Measurements from ENCODE around the gene CHMP4B. TPM values are rescaled to one million over a fixed set of nuclear protein-coding genes. Genes with fewer than 3 reads are reported as not detected.
A peak's percentile ranks its signal among the peaks of the same experiment; 100 is the strongest.

Gene CHMP4B
- total and polyA plus RNA-seq, 4 donors = 91.6 to 162 (median 120) TPM

DNA sequence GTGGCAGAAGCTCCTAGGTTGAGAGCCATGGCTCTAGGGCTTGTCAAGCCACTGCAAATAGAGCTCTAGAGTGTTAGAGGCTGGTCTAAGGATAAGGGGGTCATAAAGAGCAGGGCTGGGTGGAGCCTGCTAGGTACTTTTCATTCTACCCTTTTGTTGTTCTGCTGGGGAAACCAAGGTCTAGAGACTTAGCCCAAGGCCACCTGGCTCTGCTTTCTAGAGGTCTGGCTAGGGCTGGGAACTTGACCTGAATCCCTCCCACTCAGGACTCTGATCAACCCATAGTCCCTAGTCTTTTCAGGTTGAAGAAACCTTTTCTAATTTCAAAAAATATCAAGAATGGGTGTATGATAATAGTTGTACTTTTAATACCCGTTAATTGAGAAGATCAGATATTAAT lies 13.7 kb downstream of the CHMP4B start:
- Histone ChIP-seq H3K9me3 (ENCODE audit: control insufficient read depth in 4 of 4, insufficient read depth in 3 of 4, low read length in 3 of 4) (no peaks in the 10 kb centered on the region), H3K9ac (ENCODE audit: insufficient read depth in 1 of 2, low read length in 2 of 2) (no peak overlapping the region), H3K4me1 (ENCODE audit: control insufficient read depth in 5 of 5, insufficient read depth in 5 of 5, low read length in 5 of 5) (peaks cover 22 to 45% (median 39%) of the 10 kb centered on the region in 5 donors), H3K27me3 (ENCODE audit: control insufficient read depth in 3 of 3, insufficient read depth in 3 of 3, low read length in 2 of 3) (no peaks in the 10 kb centered on the region), H3K27ac (ENCODE audit: low read depth in 1 of 2, low read length in 1 of 2) (no peak overlapping the region), H3K4me3 (no peak overlapping the region), H3K36me3 (ENCODE audit: control insufficient read depth in 4 of 4, insufficient read depth in 4 of 4, low read length in 4 of 4) (peaks cover 0 to 4% (median 2%) of the 10 kb centered on the region in 4 donors)
- ATAC-seq (ENCODE audit: insufficient read depth, low FRiP score) (no peak), DNase-seq (no peak)
- WGBS, 2 donors = 89 to 96% methylated on average over 1 of the region's 1 CpG
- TF ChIP-seq, protein P1, sequence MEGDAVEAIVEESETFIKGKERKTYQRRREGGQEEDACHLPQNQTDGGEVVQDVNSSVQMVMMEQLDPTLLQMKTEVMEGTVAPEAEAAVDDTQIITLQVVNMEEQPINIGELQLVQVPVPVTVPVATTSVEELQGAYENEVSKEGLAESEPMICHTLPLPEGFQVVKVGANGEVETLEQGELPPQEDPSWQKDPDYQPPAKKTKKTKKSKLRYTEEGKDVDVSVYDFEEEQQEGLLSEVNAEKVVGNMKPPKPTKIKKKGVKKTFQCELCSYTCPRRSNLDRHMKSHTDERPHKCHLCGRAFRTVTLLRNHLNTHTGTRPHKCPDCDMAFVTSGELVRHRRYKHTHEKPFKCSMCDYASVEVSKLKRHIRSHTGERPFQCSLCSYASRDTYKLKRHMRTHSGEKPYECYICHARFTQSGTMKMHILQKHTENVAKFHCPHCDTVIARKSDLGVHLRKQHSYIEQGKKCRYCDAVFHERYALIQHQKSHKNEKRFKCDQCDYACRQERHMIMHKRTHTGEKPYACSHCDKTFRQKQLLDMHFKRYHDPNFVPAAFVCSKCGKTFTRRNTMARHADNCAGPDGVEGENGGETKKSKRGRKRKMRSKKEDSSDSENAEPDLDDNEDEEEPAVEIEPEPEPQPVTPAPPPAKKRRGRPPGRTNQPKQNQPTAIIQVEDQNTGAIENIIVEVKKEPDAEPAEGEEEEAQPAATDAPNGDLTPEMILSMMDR (IDR thresholded peaks at IDR 0.05; ENCODE audit: control extremely low read depth, extremely low read depth) = no peak

- DNase-seq = peak in 1 of 3 donors; percentile 20
- peaks cover 29 to 52% (median 46%) of the 10 kb centered on the region in 5 donors for H3K4me1 ChIP-seq (ENCODE audit: control insufficient read depth in 5 of 5, insufficient read depth in 5 of 5, low read length in 5 of 5)
- no peak overlapping the region for H3K4me3 ChIP-seq
- WGBS, 2 donors = 82 to 90% methylated on average over 3 of the region's 3 CpGs
- no peaks in the 10 kb centered on the region for H3K27me3 ChIP-seq (ENCODE audit: control insufficient read depth in 3 of 3, insufficient read depth in 3 of 3, low read length in 2 of 3)
- TF ChIP-seq, protein P1 (IDR thresholded peaks at IDR 0.05; ENCODE audit: control extremely low read depth, extremely low read depth) = no peak
- no peak overlapping the region for H3K27ac ChIP-seq (ENCODE audit: low read depth in 1 of 2, low read length in 1 of 2)
- H3K9me3 ChIP-seq (ENCODE audit: control insufficient read depth in 4 of 4, insufficient read depth in 3 of 4, low read length in 3 of 4) = no peaks in the 10 kb centered on the region
- H3K36me3 ChIP-seq (ENCODE audit: control insufficient read depth in 4 of 4, insufficient read depth in 4 of 4, low read length in 4 of 4) = peaks cover 0 to 4% (median 2%) of the 10 kb centered on the region in 4 donors
- no peak overlapping the region for H3K9ac ChIP-seq (ENCODE audit: insufficient read depth in 1 of 2, low read length in 2 of 2)
- ATAC-seq (ENCODE audit: insufficient read depth, low FRiP score) = no peak
These were observed 14.5 kb downstream of the CHMP4B start for GRCh38 chr20:33825340-33826269.

DNA sequence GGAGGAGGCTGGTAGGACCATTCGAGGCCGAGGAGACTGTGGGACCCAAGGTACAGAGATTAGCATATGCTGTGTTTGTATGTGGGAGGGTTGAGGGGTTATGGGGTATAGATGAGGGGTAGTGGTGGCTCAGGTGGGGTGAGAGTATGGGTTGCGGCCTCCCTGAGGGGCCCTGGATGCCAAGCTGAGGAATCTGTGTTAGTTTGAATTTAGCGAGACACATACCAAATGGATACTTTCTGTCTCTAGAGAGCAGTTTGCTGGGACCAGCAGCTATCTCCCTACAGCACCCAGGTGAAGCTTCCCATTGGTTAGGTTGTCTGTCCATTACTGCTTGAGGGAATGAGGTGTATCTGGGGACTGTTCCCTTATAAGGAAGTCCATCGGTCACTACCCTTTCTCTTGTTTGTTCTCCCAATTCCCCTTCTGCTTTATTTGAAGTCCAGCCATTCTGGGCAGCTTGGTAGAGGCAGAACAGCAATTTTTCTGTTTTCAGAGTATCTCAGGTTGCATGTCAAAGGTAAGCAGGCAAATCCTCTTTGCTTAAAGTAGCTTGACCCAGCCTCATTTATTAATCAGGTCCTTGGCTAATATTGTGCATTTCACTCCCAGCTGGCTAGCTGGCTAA lies 15.2 kb downstream of the CHMP4B start:
- H3K4me1 ChIP-seq (ENCODE audit: control insufficient read depth in 5 of 5, insufficient read depth in 5 of 5, low read length in 5 of 5) = peaks cover 29 to 53% (median 46%) of the 10 kb centered on the region in 5 donors

More for the DNA sequence above, 15.2 kb downstream of the CHMP4B start:
- peaks cover 0 to 4% (median 2%) of the 10 kb centered on the region in 4 donors for H3K36me3 ChIP-seq (ENCODE audit: control insufficient read depth in 4 of 4, insufficient read depth in 4 of 4, low read length in 4 of 4)
- no peak overlapping the region for H3K27ac ChIP-seq (ENCODE audit: low read depth in 1 of 2, low read length in 1 of 2)
- no peaks in the 10 kb centered on the region for H3K27me3 ChIP-seq (ENCODE audit: control insufficient read depth in 3 of 3, insufficient read depth in 3 of 3, low read length in 2 of 3)
- H3K4me3 ChIP-seq = no peak overlapping the region
- TF ChIP-seq, protein P1 (IDR thresholded peaks at IDR 0.05; ENCODE audit: control extremely low read depth, extremely low read depth) = no peak
- 75 to 79% methylated on average over 5 of the region's 5 CpGs for WGBS, 2 donors
- no peaks in the 10 kb centered on the region for H3K9me3 ChIP-seq (ENCODE audit: control insufficient read depth in 4 of 4, insufficient read depth in 3 of 4, low read length in 3 of 4)
- DNase-seq (peak in 1 of 3 donors; percentile 53), ATAC-seq (ENCODE audit: insufficient read depth, low FRiP score) (no peak)
- no peak overlapping the region for H3K9ac ChIP-seq (ENCODE audit: insufficient read depth in 1 of 2, low read length in 2 of 2)
